Subcutaneous adipose tissue (tissue), 4 donors: ENCODE data around the gene ZNFX1. TPM values are rescaled to one million over a fixed set of nuclear protein-coding genes. Genes with fewer than 3 reads are reported as not detected.

Experiments used
- total RNA-seq, 4 donors: library from RNA; depleted of rRNA; stranded (reverse); fragments of >200 nt; gene quantifications; one replicate each; pipeline ENCODE4 v1.1.0, GENCODE V29; 2016
- TF ChIP-seq, protein P1 (sequence below): fragments of 450-650 bp; IDR thresholded peaks from one replicate; pipeline ENCODE4 v1.5.1; 2016; ENCODE audit warnings: low read depth, mild to moderate bottlenecking, control low read depth, antibody characterized with exemption, moderate library complexity

ZNFX1 gene
- total RNA-seq, 4 donors from 2014 or later, result 35.2 to 46.2 (median 40.0) TPM

DNA sequence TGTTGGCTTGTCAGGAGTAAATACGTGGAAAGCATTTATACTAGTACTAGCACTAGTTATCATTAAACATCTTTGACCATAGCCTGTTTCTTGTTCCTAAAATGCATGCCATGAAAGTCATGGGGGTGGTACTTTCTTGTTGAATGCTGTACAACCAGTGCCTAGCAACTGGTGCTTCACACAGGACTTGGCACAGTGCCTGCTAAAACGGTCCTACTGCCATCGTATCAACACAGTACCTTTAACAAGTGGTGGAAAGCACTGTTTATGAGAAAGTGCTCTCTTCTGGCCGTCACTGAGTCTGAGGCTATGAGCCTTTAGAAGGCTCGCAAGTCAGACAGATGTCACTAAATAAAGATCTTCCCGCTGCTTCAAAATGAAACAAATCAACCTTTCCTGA is 21.6 kb downstream of the ZNFX1 start:
- TF ChIP-seq, protein P1, sequence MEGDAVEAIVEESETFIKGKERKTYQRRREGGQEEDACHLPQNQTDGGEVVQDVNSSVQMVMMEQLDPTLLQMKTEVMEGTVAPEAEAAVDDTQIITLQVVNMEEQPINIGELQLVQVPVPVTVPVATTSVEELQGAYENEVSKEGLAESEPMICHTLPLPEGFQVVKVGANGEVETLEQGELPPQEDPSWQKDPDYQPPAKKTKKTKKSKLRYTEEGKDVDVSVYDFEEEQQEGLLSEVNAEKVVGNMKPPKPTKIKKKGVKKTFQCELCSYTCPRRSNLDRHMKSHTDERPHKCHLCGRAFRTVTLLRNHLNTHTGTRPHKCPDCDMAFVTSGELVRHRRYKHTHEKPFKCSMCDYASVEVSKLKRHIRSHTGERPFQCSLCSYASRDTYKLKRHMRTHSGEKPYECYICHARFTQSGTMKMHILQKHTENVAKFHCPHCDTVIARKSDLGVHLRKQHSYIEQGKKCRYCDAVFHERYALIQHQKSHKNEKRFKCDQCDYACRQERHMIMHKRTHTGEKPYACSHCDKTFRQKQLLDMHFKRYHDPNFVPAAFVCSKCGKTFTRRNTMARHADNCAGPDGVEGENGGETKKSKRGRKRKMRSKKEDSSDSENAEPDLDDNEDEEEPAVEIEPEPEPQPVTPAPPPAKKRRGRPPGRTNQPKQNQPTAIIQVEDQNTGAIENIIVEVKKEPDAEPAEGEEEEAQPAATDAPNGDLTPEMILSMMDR, result no peak

DNA sequence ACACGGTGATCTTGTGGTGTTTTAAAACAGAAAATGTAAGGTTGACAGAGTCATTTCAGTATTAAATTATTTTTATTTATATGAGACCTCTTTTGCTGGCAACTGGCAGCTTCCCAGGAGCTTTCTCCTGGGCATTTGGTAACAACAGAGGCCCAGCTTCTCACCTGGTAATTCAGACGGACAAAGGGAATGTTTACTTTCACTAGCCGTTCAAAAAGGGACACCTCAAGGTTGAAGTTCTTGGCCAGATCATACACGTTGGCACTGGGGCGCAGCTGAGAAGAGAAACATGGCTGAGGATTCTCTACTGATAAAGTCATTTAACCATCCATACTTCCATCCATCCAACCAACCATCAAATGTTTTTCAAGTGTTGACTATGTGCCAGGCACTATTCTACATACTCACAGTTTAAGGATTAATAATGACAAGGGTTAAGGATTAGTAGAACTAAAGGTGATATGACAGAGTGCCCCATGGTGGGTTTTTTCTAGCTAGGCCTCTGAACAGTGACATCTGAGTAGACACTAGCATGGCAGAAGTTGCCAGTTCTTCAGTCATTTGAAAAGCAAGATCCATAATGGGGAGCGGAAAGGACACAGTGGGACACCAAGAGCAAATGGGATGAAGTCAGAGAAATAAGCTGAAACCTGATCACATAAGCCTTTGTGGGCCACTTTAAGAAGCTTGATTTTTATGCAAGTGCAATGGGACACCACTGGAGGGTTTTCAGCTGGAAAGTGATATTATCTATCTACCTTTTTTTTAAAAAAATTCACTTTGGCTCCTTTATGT is 25.1 kb downstream of the ZNFX1 start:
- TF ChIP-seq, protein P1, result no peak

DNA sequence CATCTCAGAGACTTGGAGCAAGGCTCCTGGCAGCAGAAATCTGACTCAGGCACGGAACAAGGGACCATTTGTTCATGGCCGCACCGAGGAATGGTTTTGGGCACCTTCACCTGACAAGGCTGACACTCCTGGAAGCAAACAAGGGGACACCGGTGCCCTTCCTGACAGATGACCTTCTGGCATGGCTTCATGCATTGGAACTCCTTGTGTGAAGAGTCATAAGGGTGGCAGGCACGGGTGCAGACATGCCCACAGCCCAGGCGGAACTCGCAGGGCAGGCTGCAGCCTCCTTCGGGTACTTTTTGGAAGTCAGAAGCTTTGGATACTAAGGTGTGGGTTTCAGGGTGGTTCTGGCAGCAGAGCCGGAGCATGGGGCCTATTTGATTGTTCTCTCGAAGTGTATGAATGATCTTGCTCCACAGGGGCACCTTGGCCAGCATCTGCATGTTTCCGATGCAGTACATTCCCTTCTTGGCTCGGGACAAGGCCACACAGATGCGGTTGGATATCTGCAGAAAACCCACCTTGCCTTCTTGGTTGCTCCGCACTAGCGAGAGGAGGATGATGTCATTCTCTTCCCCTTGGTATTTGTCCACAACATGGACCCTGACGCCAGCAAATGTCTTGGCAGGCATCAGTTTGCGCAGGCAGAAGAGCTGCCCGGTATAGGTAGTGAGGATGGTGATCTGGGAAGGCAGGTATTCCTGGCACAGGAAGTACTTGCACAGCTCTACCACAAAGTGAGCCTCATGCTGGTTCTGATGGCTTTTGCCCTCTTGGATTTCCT is 28.8 kb downstream of the ZNFX1 start:
- TF ChIP-seq, protein P1, result no peak

DNA sequence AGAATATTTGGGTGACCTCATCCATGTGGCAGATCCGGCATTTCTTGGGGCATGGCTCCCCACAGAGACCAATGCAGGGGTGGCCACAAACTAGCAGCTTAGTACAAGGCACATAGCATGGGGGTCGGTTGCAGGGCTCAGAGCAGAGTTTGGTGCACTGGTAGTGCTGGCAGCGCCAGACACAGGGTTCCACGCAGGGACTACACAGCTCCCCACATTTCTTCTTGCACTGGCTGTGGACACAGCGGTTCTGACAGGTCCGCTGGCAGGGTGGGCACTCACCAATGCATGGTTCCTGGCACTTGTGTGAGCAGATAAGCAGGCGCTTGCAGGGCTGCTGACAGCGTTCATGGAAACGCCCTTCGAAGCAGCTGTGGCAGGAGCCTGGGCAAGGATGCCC is 29.6 kb downstream of the ZNFX1 start:
- TF ChIP-seq, protein P1, result no peak

DNA sequence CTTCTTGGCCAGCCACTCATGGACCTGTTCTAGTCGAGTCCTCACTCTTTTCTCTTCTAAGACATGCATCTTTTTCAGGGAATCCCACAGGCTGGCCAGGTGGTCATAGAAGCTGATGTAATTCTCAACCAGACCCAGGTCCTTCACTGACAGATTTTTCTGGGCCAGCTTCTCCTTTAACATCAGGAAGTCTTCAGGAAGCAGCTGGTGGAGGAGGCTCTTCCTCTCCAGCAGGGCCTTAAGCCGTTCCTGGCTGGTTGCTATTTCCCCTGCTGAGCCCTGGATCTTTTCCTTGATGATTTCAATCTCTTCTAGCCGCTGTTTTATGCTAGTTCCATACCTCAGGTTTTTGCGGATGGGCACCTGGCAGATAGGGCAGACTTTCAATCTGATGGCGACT is 30.1 kb downstream of the ZNFX1 start:
- TF ChIP-seq, protein P1, result no peak

DNA sequence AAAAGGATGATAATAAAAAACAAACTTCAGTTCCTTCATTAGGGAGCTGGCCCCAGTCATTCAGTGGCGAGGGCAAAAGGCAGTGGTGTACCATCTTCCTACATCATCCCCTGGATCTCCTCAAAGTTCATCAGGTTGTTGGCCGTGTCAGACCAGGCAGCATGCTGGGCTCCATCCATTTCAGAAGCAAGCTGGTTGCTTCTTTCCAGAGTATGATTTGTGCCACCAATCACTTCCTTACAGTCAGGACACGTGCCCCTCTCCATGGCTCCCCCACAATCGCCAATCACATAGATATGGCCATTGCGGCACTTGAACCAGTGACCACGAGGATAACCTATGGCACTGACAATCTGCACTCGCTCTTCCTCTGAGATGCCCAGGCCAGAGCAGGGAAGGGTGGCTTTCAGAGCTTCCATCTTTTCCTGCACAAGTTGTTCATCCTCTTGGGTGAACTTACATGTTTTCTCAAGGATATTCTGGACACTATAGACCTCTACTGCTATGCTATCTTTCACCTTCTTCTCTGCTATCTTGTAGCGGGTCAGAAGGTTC is 30.6 kb downstream of the ZNFX1 start:
- TF ChIP-seq, protein P1, result no peak
